HG03354 (cell line): Measurements from ENCODE around the gene FAM151A.
"Not testable (repeated sequence)": the region's sequence is repeated elsewhere in the genome, so short reads cannot be mapped to it uniquely, and the experiment has no call there.

Source experiments
- ATAC-seq: cut with Tn5 transposase; IDR thresholded peaks from one replicate; pipeline ENCODE4 v1.9.1; 2021; ENCODE audit warnings: mild to moderate bottlenecking; ENCODE audit not compliant: unreplicated experiment, poor library complexity, severe bottlenecking

Gene FAM151A

GRCh38 chr1:54640361-54640760 is 17.0 kb upstream of the FAM151A start:
- ATAC-seq = no peak

GRCh38 chr1:54636461-54637446 is 13.4 kb upstream of the FAM151A start:
- ATAC-seq = not testable (repeated sequence)

- ATAC-seq = not testable (repeated sequence)
Observed at GRCh38 chr1:54635804-54636203, 12.5 kb upstream of the FAM151A start.

- no peak for ATAC-seq
Observed at GRCh38 chr1:54627196-54627595, 3.9 kb upstream of the FAM151A start.

- no peak for ATAC-seq
Observed at GRCh38 chr1:54624466-54625464, 1.4 kb upstream of the FAM151A start.

GRCh38 chr1:54619749-54620148 is 3.6 kb downstream of the FAM151A start:
- no peak for ATAC-seq

GRCh38 chr1:54615531-54616279 is 7.6 kb downstream of the FAM151A start:
- ATAC-seq = no peak

GRCh38 chr1:54614563-54614962 is 8.8 kb downstream of the FAM151A start:
- ATAC-seq = no peak

GRCh38 chr1:54614024-54614423 is 9.3 kb downstream of the FAM151A start:
- no peak for ATAC-seq

- ATAC-seq = no peak
Observed at GRCh38 chr1:54611621-54612020, 11.7 kb downstream of the FAM151A start.

- no peak for ATAC-seq
Observed at GRCh38 chr1:54610601-54611580, 12.4 kb downstream of the FAM151A start.

GRCh38 chr1:54610048-54610447 is 13.3 kb downstream of the FAM151A start:
- ATAC-seq = no peak

GRCh38 chr1:54609301-54609921 is 13.9 kb downstream of the FAM151A start:
- no peak for ATAC-seq

- ATAC-seq = no peak
Observed at GRCh38 chr1:54608566-54609230, 14.6 kb downstream of the FAM151A start.

GRCh38 chr1:54607821-54608565 is 15.3 kb downstream of the FAM151A start:
- no peak for ATAC-seq

GRCh38 chr1:54606990-54607325 is 16.4 kb downstream of the FAM151A start:
- no peak for ATAC-seq
